Esophagus muscularis mucosa (tissue), 3 donors: ENCODE results near the gene MYRF.

ENCODE experiments used
- POLR2A ChIP-seq: fragments of 450-650 bp; IDR thresholded peaks from one replicate; pipeline ENCODE4 v1.6.1; 2017; ENCODE audit warnings: antibody characterized with exemption, moderate library complexity, mild to moderate bottlenecking, low read depth
- POLR2AphosphoS5 ChIP-seq, 2 donors: sonication (generic); formaldehyde crosslinking; IDR thresholded peaks; one replicate each; pipeline ENCODE4 v1.6.1; 2017; ENCODE audit warnings: antibody characterized with exemption in 2 of 2
- TF ChIP-seq, protein P1 (sequence below), 3 experiments: fragments of 200-600 bp in 2 of 3; fragments of 450-650 bp in 1 of 3; sonication (generic) in 2 of 3; IDR thresholded peaks; one replicate each; pipeline ENCODE4 v1.5.1; 2017 to 2019; ENCODE audit warnings: antibody characterized with exemption in 3 of 3, mild to moderate bottlenecking in 2 of 3, moderate library complexity in 1 of 3

DNA sequence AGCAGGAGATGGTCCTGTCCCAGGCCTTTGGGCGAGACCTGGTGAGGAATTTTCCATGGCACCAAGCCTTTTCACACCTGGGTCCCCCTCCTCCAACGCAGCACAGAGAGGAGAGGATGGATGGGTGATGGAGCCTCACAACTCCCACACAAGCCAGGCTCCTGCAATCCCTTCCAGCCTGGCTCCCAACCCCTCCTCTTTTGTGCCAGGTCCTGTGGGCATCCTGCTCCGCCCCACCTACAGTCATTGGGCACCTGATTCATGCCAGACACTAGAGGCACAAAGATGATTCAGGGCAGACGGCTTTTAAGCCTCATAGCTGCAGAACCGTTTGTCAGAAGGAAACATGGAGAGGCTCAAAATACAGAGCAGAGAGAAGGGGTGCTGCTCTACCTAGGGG is 16.1 kb upstream of the MYRF start:
- TF ChIP-seq POLR2AphosphoS5 (IDR thresholded peaks at IDR 0.05) (no peak), POLR2A (no peak)
- TF ChIP-seq, protein P1, sequence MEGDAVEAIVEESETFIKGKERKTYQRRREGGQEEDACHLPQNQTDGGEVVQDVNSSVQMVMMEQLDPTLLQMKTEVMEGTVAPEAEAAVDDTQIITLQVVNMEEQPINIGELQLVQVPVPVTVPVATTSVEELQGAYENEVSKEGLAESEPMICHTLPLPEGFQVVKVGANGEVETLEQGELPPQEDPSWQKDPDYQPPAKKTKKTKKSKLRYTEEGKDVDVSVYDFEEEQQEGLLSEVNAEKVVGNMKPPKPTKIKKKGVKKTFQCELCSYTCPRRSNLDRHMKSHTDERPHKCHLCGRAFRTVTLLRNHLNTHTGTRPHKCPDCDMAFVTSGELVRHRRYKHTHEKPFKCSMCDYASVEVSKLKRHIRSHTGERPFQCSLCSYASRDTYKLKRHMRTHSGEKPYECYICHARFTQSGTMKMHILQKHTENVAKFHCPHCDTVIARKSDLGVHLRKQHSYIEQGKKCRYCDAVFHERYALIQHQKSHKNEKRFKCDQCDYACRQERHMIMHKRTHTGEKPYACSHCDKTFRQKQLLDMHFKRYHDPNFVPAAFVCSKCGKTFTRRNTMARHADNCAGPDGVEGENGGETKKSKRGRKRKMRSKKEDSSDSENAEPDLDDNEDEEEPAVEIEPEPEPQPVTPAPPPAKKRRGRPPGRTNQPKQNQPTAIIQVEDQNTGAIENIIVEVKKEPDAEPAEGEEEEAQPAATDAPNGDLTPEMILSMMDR (IDR thresholded peaks at IDR 0.05) = no peak
